Transverse colon (tissue), 3 donors: ENCODE data around the gene CRYBG2.

Experiments used
- EP300 ChIP-seq: sonication (generic); formaldehyde crosslinking; IDR thresholded peaks from one replicate; pipeline ENCODE4 v1.6.1; 2017; ENCODE audit warnings: antibody characterized with exemption, low read depth
- POLR2A ChIP-seq: fragments of 450-650 bp; IDR thresholded peaks from one replicate; pipeline ENCODE4 v1.6.1; 2016; ENCODE audit warnings: antibody characterized with exemption, mild to moderate bottlenecking, moderate library complexity
- TF ChIP-seq, protein P1 (sequence below), 5 experiments: fragments of 200-600 bp in 3 of 5; fragments of 450-650 bp in 2 of 5; sonication (generic) in 3 of 5; IDR thresholded peaks; 1 replicate in 2 of 5; 2 replicates in 3 of 5; pipeline ENCODE4 v1.5.1; 2016 to 2017; ENCODE audit warnings: antibody characterized with exemption in 5 of 5, inconsistent platforms in 3 of 5, mild to moderate bottlenecking in 2 of 5, moderate library complexity in 1 of 5

DNA sequence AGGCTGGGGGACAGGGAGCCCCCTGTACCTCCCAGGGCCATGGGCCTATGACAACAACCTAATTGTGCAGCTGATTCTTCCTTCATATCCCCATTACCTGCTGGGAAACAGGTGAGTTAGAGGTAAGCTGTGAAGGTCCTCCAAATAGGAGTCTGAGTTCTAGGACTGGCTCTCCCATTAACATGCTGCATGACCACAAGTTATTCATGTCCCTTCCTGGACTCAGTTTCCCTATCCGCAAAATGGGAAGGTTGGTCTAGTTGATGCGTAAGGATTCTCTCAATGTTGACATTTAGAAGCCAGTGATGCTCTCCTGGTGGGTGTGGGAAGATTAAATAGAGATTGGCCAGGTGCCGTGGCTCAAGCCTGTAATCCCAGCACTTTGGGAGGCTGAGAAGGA, 14.6 kb upstream of the CRYBG2 start:
- no peak for TF ChIP-seq EP300
- TF ChIP-seq, protein P1, sequence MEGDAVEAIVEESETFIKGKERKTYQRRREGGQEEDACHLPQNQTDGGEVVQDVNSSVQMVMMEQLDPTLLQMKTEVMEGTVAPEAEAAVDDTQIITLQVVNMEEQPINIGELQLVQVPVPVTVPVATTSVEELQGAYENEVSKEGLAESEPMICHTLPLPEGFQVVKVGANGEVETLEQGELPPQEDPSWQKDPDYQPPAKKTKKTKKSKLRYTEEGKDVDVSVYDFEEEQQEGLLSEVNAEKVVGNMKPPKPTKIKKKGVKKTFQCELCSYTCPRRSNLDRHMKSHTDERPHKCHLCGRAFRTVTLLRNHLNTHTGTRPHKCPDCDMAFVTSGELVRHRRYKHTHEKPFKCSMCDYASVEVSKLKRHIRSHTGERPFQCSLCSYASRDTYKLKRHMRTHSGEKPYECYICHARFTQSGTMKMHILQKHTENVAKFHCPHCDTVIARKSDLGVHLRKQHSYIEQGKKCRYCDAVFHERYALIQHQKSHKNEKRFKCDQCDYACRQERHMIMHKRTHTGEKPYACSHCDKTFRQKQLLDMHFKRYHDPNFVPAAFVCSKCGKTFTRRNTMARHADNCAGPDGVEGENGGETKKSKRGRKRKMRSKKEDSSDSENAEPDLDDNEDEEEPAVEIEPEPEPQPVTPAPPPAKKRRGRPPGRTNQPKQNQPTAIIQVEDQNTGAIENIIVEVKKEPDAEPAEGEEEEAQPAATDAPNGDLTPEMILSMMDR (IDR thresholded peaks at IDR 0.05): no peak
- no peak for TF ChIP-seq POLR2A
